Measurements from ENCODE around the gene LIG1. TPM values are rescaled to one million over a fixed set of nuclear protein-coding genes. Genes with fewer than 3 reads are reported as not detected.
A peak's percentile ranks its signal among the peaks of the same experiment; 100 is the strongest.

Gene LIG1
- total RNA-seq (2014; rRNA removed; shearing (Covaris generic)) (279 and 291 TPM in 2 replicates), total RNA-seq (2022) (172 and 219 TPM in 2 replicates), Bru-seq, nascent RNA (percentile 71 among the genes with signal in this experiment), BruChase-seq, experiment 1, labeled RNA remaining after a 6-hour chase (percentile 79 among the genes with signal in this experiment), BruChase-seq, experiment 2, labeled RNA remaining after a 2-hour chase (percentile 79 among the genes with signal in this experiment)
- long read RNA-seq, transcript LIG1-202 (27 exons, 3,027 nt) = minor isoform, 6 of 298 reads
- long read RNA-seq, transcript LIG1-201 (28 exons, 3,384 nt) = major isoform, 125 of 298 reads
- long read RNA-seq, partial matches to known transcripts = 38 of 298 reads
- long read RNA-seq, other reads (novel, unspliced or antisense) = 126 of 298 reads

GRCh38 chr19:48169939-48170803 is at the start of gene LIG1, which contains the start of gene ZSWIM9:
Gene LIG1 (minus strand): TSS chr19:48170344. CDS start chr19:48165566, 4,778 bp downstream.
Gene ZSWIM9 (plus strand): TSS chr19:48170680. CDS start chr19:48171803, 1,123 bp downstream.
- H3K4me3 ChIP-seq (ENCODE audit: low read depth, low read length, poor library complexity, severe bottlenecking) = peak within 1 kb of the TSS; percentile 98
- peaks cover 13% of the 10 kb centered on the region for H4K20me1 ChIP-seq (ENCODE audit: insufficient read depth, low read length)
- no TSS peak for BruUV-seq (replicated peaks)
- peak within 1 kb of the TSS; percentile 63; the same call in 1 of the 2 replicates for H2AFZ ChIP-seq (ENCODE audit: low read length)
- intact Hi-C loops (cut with micrococcal nuclease; ENCODE audit: unreplicated experiment) = loop anchor here (1.0 kb wide), 1 partner anchor 16 kb away; no protein-coding TSS in a partner anchor
- ChIA-PET POLR2A (interaction anchor here (0.5 to 1.0 kb wide), 6 partner anchors 33 to 1304 kb away, joined by 3 to 8 read pairs (median 4); partner anchors contain the start of gene PLA2G4C), CTCF (ENCODE audit: unreplicated experiment) (interaction anchor here (0.6 kb wide), 1 partner anchor 14 kb away, joined by 4 read pairs; no protein-coding TSS in a partner anchor)
- peaks cover 53% of the 10 kb centered on the region for H3K36me3 ChIP-seq (ENCODE audit: insufficient read depth, low read length)
- H3K79me2 ChIP-seq (ENCODE audit: insufficient read depth, low read depth, low read length) = peaks cover 64% of the 10 kb centered on the region
- H3K4me1 ChIP-seq (ENCODE audit: insufficient read depth, low read length, poor library complexity, severe bottlenecking) = peaks cover 30% of the 10 kb centered on the region
- no peaks in the 10 kb centered on the region for H3K9me2 ChIP-seq (ENCODE audit: insufficient read depth, low read length)
- peak within 1 kb of the TSS; percentile 85 for H3K27ac ChIP-seq (ENCODE audit: low read depth, low read length, poor library complexity, severe bottlenecking)
- TF ChIP-seq EZH2phosphoT487 (IDR thresholded peaks at IDR 0.05; ENCODE audit: borderline replicate concordance, low read depth, low read length) = no peak
- TF ChIP-seq CTCF (conservative IDR thresholded peaks at IDR 0.05; ENCODE audit: low read length) = no peak
- DNase-seq (ENCODE audit: low spot score) = peak; percentile 94
- H3K9me3 ChIP-seq (ENCODE audit: low read length) = no peaks in the 10 kb centered on the region
- peak within 1 kb of the TSS; percentile 96 for H3K4me2 ChIP-seq (ENCODE audit: low read length)

- no peak overlapping the region for H3K4me3 ChIP-seq (ENCODE audit: low read depth, low read length, poor library complexity, severe bottlenecking)
- no peaks in the 10 kb centered on the region for H4K20me1 ChIP-seq (ENCODE audit: insufficient read depth, low read length)
- intact Hi-C loops (cut with micrococcal nuclease; ENCODE audit: unreplicated experiment) = no loop called here
- H3K4me1 ChIP-seq (ENCODE audit: insufficient read depth, low read length, poor library complexity, severe bottlenecking) = no peaks in the 10 kb centered on the region
- no peak overlapping the region for H3K4me2 ChIP-seq (ENCODE audit: low read length)
- TF ChIP-seq EZH2phosphoT487 (IDR thresholded peaks at IDR 0.05; ENCODE audit: borderline replicate concordance, low read depth, low read length) = no peak
- TF ChIP-seq CTCF (conservative IDR thresholded peaks at IDR 0.05; ENCODE audit: low read length) = no peak
- no peak overlapping the region for H3K27ac ChIP-seq (ENCODE audit: low read depth, low read length, poor library complexity, severe bottlenecking)
- peaks cover 64% of the 10 kb centered on the region for H3K36me3 ChIP-seq (ENCODE audit: insufficient read depth, low read length)
- H3K9me3 ChIP-seq (ENCODE audit: low read length) = no peaks in the 10 kb centered on the region
- ChIA-PET CTCF (ENCODE audit: unreplicated experiment) (no interaction called here), POLR2A (no interaction called here)
- no peak for DNase-seq (ENCODE audit: low spot score)
- no peaks in the 10 kb centered on the region for H3K9me2 ChIP-seq (ENCODE audit: insufficient read depth, low read length)
- no TSS peak for BruUV-seq (replicated peaks)
- H3K79me2 ChIP-seq (ENCODE audit: insufficient read depth, low read depth, low read length) = no peaks in the 10 kb centered on the region
- no peak overlapping the region for H2AFZ ChIP-seq (ENCODE audit: low read length)
Observed at GRCh38 chr19:48218997-48219396, 48.9 kb upstream of the LIG1 start.
